NCI-H1105 treated with DMSO at 0.1 percent for 48 hours (cell line): ENCODE results near the gene DFFA.
"Not testable (repeated sequence)": the region's sequence is repeated elsewhere in the genome, so short reads cannot be mapped to it uniquely, and the experiment has no call there.

ENCODE experiments used
- DNase-seq: peaks from one replicate; lab custom pipeline; 2025; lab: John Stamatoyannopoulos, UW

Gene DFFA

DNA sequence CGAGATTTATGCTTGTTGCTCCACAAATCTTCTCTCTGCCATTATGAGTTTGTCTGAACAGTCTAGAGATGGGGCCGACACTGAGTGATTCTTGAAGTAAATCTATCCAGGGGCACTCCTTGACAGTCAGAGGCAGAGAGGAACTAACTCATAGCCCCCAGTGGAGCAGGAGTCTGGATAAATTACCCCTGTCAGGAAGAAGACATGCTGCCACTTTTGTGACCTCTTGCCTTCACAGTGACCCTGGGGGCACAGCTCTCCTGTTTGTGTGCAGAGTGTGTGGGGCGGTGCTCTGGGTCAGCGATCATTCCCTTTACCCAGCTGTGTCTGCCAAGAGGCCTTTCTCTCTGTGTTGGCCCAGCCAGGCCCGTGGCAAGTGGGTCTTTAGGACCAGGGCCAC is 31.9 kb upstream of the DFFA start:
- no peak for DNase-seq

- DNase-seq: no peak
Observed at GRCh38 chr1:10502206-10502605, 29.9 kb upstream of the DFFA start.

DNA sequence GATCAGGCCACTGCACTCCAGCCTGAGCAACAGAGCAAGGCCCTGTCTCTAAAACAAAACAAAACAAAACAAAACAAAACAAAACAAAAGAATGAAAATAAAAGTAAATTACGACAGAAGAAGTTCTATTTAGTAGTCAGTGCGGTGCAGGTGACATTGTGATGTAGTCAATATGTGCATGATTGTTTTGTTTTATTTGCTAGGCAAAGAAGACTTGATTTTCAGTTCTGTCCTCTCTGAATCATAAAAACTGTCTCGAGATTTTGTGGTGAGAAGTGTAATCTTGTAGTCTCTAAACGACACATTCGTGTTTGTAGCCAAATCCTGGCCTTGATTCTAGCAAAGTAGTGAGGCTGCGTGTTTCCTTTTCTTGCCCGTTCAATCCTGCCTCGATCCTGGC is 25.9 kb upstream of the DFFA start:
- no peak for DNase-seq

DNA sequence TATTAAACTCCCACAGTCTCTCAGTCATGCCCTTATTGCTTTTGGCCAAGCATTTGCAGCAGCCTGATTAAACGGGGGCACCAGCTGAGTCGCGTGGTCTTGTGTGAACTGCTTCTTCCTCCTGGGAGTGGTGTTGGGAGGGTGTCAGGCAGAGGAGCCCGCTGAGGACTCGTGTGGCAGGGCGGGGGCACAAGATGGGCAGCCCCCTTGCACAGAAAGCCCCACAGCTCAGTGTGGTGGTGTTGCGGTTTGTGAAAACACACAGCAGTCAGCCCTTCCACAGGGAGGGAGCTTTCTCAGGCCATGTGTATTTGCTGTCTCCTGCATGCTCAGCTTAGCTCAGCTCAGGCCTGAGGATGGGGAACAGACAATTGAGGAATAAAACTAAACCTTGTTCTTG is 24.8 kb upstream of the DFFA start:
- DNase-seq: no peak

GRCh38 chr1:10495952-10496351 is 23.6 kb upstream of the DFFA start:
- DNase-seq: no peak

GRCh38 chr1:10495475-10495817 is 23.1 kb upstream of the DFFA start:
- no peak for DNase-seq

DNA sequence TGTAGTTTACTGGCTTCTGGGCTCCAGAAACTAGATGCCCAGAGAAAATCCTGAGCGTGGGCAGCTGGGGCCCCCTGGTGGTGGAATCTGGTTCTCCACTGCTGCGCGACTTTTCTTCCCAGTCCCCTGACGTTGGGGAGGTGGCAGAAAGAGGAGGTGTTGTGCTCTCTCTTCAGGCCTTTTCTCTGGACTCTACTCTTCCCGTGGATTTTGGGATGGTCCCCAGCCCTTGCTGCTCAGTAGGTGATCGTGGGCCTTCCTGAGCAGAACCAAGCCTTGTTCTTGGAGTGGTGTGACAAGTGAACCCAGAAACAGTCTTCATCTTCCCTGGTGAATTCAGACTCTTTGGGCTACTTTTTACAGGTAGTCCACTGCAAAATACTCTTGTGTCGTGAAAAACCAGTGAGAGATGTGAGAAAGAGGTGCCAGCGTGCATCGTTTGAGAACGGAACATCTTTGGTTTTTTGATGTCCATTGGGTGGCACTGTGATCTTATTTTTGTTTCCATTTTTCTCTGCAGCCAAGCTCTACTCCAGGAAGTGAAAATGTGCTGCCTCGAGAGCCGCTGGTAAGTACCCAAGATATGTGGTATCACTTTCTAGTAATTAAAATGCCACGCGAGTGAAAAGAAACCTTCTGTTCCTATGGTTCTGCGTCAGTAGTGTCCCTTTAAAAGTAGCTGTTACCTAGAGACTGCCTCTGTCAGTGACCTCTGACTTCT is 22.6 kb upstream of the DFFA start:
- peak; percentile 73 for DNase-seq

- no peak for DNase-seq
Observed at GRCh38 chr1:10494418-10494753, 22.1 kb upstream of the DFFA start.

DNA sequence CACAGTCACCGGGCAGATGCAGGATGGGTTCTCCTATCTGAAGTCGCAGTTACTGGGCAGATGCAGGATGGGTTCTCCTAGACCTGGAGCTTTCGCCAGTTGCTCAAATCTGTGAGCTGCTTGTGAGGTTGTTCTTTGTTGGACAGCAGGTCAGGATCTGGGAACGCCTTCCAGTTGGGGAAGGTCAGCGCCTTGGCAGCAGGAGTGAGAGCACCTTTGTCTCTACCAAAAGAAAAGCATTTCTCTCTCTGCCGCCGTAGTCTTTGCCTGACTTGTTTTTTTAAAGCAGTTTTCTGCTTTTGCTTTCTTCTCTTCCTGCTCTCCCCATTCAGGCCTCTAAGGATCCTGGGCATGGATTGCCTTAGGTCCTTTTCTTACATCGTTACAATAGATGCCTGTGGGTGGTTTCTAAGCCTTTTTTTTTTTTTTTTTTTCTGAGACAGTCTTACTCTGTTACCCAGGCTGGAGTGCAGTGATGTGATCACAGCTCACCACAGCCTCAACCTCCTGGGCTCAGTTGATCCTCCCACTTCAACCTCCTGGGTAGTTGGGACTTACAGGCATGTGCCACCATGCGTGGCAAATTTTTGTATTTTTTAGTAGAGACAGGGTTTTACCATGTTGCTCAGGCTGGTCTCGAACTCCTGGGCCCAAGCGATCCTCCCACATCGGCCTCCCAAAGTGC is 18.1 kb upstream of the DFFA start:
- DNase-seq: no peak

- peak; percentile 30 for DNase-seq
Observed at GRCh38 chr1:10489291-10490055, 17.1 kb upstream of the DFFA start.

GRCh38 chr1:10484521-10484920 is 12.2 kb upstream of the DFFA start:
- no peak for DNase-seq

- DNase-seq: no peak
Observed at GRCh38 chr1:10480614-10481013, 8.3 kb upstream of the DFFA start.

DNA sequence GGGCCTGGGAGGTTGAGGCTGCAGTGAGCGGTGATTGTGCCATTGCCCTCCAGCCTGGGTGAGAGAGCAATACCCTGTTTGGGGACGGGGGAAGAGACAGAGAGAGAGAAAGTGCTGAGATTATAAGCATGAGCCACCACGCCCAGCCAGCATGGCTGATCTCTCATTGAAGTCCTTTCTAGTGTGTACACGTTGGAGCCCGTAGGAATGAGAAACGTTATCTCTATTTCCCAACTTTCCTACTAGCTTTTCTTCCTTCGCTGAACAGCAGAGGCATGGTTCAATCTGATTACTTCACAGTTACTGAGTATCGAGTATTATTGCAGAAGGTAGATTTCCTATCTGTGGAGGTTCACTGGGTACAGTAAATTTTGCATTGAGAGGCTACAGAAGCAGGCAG is 7.0 kb upstream of the DFFA start:
- DNase-seq: no peak

GRCh38 chr1:10475510-10475909 is 3.2 kb upstream of the DFFA start:
- DNase-seq: peak; percentile 44

GRCh38 chr1:10474613-10475507 is 2.5 kb upstream of the DFFA start, which contains the start of gene PEX14:
TSS of gene PEX14 (plus strand) at chr1:10474950. CDS start at chr1:10474967, 17 bp downstream.
- DNase-seq: peak; percentile 86

GRCh38 chr1:10474309-10474612 is 1.9 kb upstream of the DFFA start:
- not testable (repeated sequence) for DNase-seq

DNA sequence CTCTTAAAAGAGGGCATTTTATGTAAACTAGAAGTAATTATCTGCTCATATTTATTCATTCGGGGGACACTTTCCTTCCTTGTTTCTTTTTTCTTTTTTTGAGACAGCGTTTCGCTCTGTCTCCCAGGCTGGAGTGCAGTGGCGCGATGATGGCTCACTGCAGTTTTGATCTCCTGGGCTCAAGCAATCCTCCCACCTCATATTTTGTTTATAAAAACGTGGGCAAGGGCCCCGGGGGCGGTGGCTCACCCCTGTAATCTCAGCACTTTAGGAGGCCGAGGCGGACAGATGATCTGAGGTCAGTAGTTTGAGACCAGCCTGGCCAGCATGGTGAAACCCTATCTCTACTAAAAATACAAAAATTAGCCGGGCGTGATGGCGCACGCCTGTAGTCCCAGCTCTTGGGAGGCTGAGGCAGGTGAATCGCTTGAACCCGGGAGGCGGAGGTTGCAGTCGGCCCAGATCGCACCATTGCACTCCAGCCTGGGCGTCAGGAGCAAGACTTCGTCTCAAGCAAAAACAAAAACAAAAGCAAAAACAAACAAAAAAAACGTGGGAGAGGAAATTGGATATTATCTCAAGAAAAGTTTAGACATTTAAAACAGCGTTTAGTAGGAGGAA is 926 bp upstream of the DFFA start:
- DNase-seq: no peak

DNA sequence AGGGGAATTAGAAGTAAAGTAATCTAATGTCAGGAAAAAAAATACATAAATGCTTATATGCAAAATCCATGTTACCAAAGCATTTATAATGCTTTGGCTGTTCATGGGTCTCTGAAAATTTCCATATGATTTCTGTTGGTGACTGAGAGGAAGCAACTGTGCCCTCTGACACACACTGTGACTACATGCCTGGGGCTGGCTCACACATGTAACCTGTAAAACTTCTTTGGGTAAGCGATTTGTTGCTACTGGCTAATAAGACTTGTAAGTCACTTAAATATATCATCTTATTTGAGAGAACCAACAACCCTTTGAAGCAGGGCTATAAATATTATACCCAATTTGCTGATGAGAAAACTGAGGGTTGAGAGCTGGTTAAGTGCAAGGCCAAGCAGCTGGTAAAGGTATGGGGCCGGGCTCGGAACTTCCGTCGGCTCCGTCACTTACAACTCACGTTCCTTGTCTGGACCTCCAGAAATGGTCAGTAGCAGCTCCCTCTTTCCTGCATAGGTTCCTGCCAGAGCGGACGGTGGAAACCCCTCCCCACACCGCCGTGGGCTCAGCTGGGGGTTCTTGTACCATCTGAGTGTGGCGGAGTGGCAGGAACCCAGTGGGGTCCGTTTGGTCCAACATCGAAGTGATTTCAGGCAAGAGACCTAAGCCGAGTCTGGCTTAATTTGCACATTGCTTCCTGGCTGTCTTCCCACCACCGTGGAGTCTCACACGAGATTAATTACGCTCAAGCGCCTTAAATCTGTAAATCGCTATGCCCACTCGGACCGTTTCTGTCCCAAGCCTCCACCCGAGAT is 714 bp downstream of the DFFA start:
- DNase-seq: no peak

DNA sequence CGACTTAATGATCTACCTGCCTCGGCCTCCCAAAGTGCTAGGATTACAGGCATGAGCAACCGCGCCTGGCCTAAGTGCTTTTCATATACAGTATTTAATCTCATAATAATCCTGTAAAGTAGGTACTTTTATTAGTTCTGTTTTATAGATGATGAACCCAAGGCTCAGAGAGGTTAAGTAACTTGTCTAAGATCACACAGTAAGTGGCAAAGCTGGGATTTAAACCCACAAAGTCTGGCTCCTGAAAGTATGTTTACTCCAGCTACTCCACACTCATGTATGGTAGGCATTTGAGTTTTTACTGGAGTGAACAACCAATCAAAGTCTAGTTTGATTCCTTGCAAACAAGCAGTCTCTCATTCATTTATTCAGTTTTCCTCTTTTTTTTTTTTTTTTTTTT is 2.3 kb downstream of the DFFA start:
- DNase-seq: no peak

- DNase-seq: no peak
Observed at GRCh38 chr1:10467078-10467477, 5.3 kb downstream of the DFFA start.

GRCh38 chr1:10459184-10459583 is 13.1 kb downstream of the DFFA start:
- no peak for DNase-seq
